Posterior cingulate gyrus (tissue), 11 donors: Measurements from ENCODE around the gene SLC4A1AP.

Experiments
- DNase-seq, 10 donors: peaks; one replicate each; pipeline versions ENCODE4 v3.0.0 to v3.0.0-alpha.2; 2020 to 2021; ENCODE audit warnings: mixed read lengths in 3 of 10
- intact Hi-C: fragments of 100-400 bp; cut with DNase I; formaldehyde crosslinking; loops from one replicate; pipeline ENCODE4 v1.15.1; 2023

Gene SLC4A1AP

GRCh38 chr2:27690052-27690451 is 26.4 kb downstream of the SLC4A1AP start:
- no peak for DNase-seq
- intact Hi-C loops = no loop called here

- no peak for DNase-seq
- intact Hi-C loops = no loop called here
Observed at GRCh38 chr2:27697660-27698059, 34.0 kb downstream of the SLC4A1AP start.

GRCh38 chr2:27701676-27702075 is 38.0 kb downstream of the SLC4A1AP start:
- intact Hi-C loops = loop anchor here (2.0 kb wide), 1 partner anchor 695 kb away; no protein-coding TSS in a partner anchor
- peak in 4 of 10 donors; percentile 28 to 86 (median 68) for DNase-seq

GRCh38 chr2:27702302-27702701 is 38.6 kb downstream of the SLC4A1AP start:
- intact Hi-C loops = loop anchor here (2.0 kb wide), 1 partner anchor 694 kb away; no protein-coding TSS in a partner anchor
- no peak for DNase-seq

- intact Hi-C loops = loop anchor here (2.0 kb wide), 2 partner anchors 693 to 749 kb away; no protein-coding TSS in a partner anchor
Observed at GRCh38 chr2:27703638-27704341, 40.1 kb downstream of the SLC4A1AP start.

GRCh38 chr2:27704342-27704876 is 40.7 kb downstream of the SLC4A1AP start:
- no peak for DNase-seq
- intact Hi-C loops = loop anchor here (2.0 kb wide), 1 partner anchor 748 kb away; no protein-coding TSS in a partner anchor

More at GRCh38 chr2:27703638-27704341, 40.1 kb downstream of the SLC4A1AP start:
- DNase-seq = peak; percentile 59 to 97 (median 86)

GRCh38 chr2:27705851-27706622 is 42.3 kb downstream of the SLC4A1AP start:
- intact Hi-C loops = loop anchor here (2.0 kb wide), 1 partner anchor 747 kb away; no protein-coding TSS in a partner anchor
- DNase-seq = no peak

GRCh38 chr2:27707462-27708256 is 44.0 kb downstream of the SLC4A1AP start:
- DNase-seq = no peak
- intact Hi-C loops = no loop called here

GRCh38 chr2:27708257-27708654 is 44.6 kb downstream of the SLC4A1AP start:
- no peak for DNase-seq
- intact Hi-C loops = no loop called here

- intact Hi-C loops = no loop called here
- no peak for DNase-seq
Observed at GRCh38 chr2:27708666-27709065, 45.0 kb downstream of the SLC4A1AP start.

- no peak for DNase-seq
- intact Hi-C loops = no loop called here
Observed at GRCh38 chr2:27709326-27709725, 45.6 kb downstream of the SLC4A1AP start.

- intact Hi-C loops = no loop called here
- no peak for DNase-seq
Observed at GRCh38 chr2:27709960-27710575, 46.4 kb downstream of the SLC4A1AP start.

GRCh38 chr2:27710640-27711430 is 47.1 kb downstream of the SLC4A1AP start:
- intact Hi-C loops = no loop called here
- no peak for DNase-seq

GRCh38 chr2:27711804-27712203 is 48.1 kb downstream of the SLC4A1AP start:
- intact Hi-C loops = no loop called here
- DNase-seq = no peak

GRCh38 chr2:27712522-27712921 is 48.8 kb downstream of the SLC4A1AP start:
- DNase-seq = no peak
- intact Hi-C loops = no loop called here

GRCh38 chr2:27713201-27713600 is 49.5 kb downstream of the SLC4A1AP start:
- no peak for DNase-seq
- intact Hi-C loops = no loop called here

GRCh38 chr2:27714053-27714452 is 50.4 kb downstream of the SLC4A1AP start:
- intact Hi-C loops = no loop called here
- no peak for DNase-seq

- peak in 1 of 10 donors; percentile 79 for DNase-seq
- intact Hi-C loops = no loop called here
Observed at GRCh38 chr2:27714851-27715291, 51.2 kb downstream of the SLC4A1AP start.
